Measurements from ENCODE around the gene HDGFL2. TPM values are rescaled to one million over a fixed set of nuclear protein-coding genes. Genes with fewer than 3 reads are reported as not detected.

Gene HDGFL2
- total and polyA plus RNA-seq, 4 donors: 23.5 to 91.2 (median 64.4) TPM

DNA sequence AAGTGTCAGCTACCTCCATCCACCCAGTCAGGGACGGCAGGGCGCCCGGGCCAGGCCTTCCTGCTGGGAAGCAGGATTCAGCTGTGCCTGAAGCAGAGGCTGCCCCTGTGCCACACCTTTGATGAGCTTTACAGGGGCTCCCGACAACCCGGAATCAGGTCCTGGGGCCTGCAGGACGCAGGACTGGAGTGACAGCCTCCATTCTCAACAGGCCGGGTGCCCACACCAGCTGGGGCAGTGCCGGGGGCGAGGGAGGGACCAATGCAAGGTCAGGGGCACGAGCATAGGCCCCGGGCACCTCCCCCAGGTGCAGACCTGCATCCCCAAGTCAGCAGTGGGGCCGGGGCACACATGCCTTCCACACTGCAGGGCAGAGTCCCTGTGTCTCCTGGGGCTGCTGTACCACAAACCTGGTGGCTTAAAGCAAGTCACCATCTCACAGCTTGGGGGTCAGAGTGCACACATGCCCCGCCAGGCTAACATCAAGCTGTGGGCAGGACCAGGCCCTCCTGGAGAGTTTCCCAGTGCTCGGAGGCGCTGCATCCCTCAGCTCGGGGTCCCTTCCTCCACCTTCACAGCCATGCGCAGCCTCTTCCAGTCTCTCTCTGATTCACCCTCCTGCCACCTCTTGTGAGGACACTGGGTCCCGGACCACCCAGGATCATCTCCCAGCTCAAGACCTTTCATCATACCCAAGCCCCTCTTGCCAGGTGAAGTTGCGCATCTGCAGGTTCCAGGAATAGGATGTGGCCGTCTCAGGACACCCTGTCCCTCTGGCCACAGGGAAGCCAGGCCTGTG, 27.9 kb upstream of the HDGFL2 start:
- Histone ChIP-seq H3K27ac (ENCODE audit: low read depth, low read length) (no peak overlapping the region), H3K36me3 (ENCODE audit: control insufficient read depth, insufficient read depth, low read length) (peaks cover 79% of the 10 kb centered on the region)

DNA sequence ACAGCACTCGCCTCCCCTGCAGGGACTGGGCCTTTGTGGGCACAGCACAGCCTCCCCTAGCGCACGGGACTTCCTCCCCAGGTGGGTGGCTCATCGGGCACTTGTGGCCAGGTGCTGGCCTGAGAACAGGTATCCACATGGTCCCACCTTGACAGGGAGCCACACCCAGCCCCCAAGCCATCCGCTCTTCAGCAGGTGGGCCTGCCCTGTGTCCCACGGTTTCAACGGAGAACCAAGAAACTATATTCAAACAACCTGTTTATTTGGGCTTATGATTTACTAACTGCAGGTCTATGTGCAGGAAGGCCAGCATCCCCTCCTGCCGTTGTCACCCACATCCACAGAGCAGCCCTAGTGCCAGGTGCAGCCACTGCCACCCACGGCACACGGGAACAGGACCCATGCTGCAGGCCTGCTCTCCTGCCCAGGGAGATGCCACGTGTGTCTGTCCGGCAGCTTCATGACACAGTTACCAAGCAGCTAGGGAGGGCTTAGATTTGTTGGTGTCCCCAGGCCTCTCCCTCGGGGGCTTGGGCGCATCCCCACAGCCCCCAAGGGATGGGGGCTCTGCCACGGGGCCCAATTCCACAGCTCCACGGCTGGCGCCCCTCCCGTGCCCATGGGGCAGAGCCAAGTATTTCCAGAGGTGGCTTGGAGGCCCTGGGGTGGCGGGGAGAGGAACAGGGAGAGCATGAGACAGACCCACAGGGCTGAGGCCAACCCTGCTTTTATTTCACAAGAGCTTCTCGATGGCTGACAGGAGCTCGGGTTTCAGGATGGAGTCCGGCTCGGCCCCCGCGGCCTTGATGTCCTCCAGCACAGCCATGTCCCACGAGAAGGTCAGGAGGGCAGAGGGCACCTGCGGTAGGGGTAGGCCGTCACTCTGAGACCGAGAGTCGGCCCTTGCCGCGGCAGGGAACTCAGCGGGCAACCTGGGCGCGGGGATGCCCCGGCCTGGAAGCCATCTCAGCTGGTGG, 27.0 kb upstream of the HDGFL2 start:
- WGBS (ENCODE audit: insufficient coverage): 86% methylated on average over 35 of the region's 36 CpGs

More for the DNA sequence above, 27.9 kb upstream of the HDGFL2 start:
- H3K4me3 ChIP-seq (ENCODE audit: low read depth, low read length): no peak overlapping the region
- peaks cover 13% of the 10 kb centered on the region for H3K4me1 ChIP-seq (ENCODE audit: control insufficient read depth, insufficient read depth, low read length)
- WGBS (ENCODE audit: insufficient coverage): 79% methylated on average over 20 of the region's 20 CpGs
- H3K27me3 ChIP-seq (ENCODE audit: control insufficient read depth, insufficient read depth, low read length): no peaks in the 10 kb centered on the region
- no peaks in the 10 kb centered on the region for H3K9me3 ChIP-seq (ENCODE audit: control insufficient read depth, insufficient read depth, low read length)
- DNase-seq (ENCODE audit: low read depth in 4 of 6, low spot score in 6 of 6): no peak

DNA sequence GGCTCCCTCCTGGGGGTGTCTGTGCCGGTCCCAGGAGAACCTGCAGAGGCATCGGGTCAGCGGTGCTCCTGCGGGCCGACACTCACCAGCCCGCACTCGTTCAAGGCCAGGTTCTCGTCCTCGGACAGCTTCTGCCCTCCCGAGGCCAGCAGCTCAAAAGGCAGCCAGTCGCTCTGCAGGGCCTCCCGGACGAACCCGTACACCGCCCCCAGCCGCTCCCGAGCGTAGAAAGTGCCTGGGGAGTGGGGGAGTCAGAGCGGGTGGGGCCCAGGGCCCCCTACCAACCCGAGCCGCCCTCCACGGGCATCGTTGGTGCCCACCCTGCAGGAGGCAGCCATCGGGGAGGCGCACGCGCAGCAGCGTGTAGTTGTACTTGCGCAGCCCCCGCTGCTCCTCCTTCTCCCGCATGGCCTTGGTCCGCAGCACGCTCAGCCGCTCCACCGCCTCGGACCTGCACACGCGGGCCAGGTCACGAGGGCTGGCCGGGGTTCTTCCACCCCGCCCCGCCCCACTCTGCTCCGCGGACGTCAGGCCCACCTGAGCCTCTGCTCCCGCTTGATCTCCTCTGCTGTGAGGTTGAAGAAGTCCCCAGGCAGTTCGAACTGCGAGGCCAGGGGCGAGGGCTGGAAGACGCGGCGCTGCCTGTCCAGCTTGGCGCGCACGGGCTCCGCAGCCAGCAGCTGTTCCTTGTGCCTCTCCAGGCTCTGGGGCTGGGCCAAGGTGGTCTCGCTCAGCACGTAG, 26.0 kb upstream of the HDGFL2 start:
- no peak for DNase-seq (ENCODE audit: low read depth in 4 of 6, low spot score in 6 of 6)
- no peak overlapping the region for H3K27ac ChIP-seq (ENCODE audit: low read depth, low read length)
- H3K4me1 ChIP-seq (ENCODE audit: control insufficient read depth, insufficient read depth, low read length): peaks cover 21% of the 10 kb centered on the region
- H3K9me3 ChIP-seq (ENCODE audit: control insufficient read depth, insufficient read depth, low read length): no peaks in the 10 kb centered on the region
- 87% methylated on average over 53 of the region's 58 CpGs for WGBS (ENCODE audit: insufficient coverage)
- H3K27me3 ChIP-seq (ENCODE audit: control insufficient read depth, insufficient read depth, low read length): no peaks in the 10 kb centered on the region
- peaks cover 90% of the 10 kb centered on the region for H3K36me3 ChIP-seq (ENCODE audit: control insufficient read depth, insufficient read depth, low read length)
- H3K4me3 ChIP-seq (ENCODE audit: low read depth, low read length): no peak overlapping the region

More for the DNA sequence above, 27.0 kb upstream of the HDGFL2 start:
- peaks cover 21% of the 10 kb centered on the region for H3K4me1 ChIP-seq (ENCODE audit: control insufficient read depth, insufficient read depth, low read length)
- no peaks in the 10 kb centered on the region for H3K9me3 ChIP-seq (ENCODE audit: control insufficient read depth, insufficient read depth, low read length)
- DNase-seq (ENCODE audit: low read depth in 4 of 6, low spot score in 6 of 6): no peak
- no peak overlapping the region for H3K27ac ChIP-seq (ENCODE audit: low read depth, low read length)
- no peaks in the 10 kb centered on the region for H3K27me3 ChIP-seq (ENCODE audit: control insufficient read depth, insufficient read depth, low read length)
- no peak overlapping the region for H3K4me3 ChIP-seq (ENCODE audit: low read depth, low read length)
- peaks cover 88% of the 10 kb centered on the region for H3K36me3 ChIP-seq (ENCODE audit: control insufficient read depth, insufficient read depth, low read length)

DNA sequence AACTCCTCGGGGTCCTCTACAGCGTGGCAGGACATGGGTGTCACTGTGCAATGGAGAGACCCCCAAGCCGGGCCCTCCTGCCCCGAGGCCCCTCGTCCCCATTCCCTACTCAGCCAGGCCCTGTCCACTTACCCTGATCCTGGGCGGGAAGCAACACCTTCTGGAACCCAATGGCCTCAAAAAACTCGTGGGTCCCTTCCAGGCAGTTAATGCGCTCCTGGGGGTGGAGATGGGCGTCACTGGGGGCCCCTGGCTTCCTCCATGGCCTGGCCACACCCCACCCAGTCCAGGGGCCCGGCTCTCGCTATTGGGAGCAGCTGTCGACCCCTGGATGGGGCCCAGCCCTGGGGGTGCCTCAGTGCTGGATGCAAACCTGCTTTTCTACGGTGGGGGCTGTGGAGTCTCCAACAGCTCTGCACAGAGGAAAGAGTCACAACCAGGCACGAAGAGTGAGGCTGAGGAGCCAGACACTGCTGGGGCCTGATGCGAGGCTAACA, 25.3 kb upstream of the HDGFL2 start:
- peaks cover 21% of the 10 kb centered on the region for H3K4me1 ChIP-seq (ENCODE audit: control insufficient read depth, insufficient read depth, low read length)

DNA sequence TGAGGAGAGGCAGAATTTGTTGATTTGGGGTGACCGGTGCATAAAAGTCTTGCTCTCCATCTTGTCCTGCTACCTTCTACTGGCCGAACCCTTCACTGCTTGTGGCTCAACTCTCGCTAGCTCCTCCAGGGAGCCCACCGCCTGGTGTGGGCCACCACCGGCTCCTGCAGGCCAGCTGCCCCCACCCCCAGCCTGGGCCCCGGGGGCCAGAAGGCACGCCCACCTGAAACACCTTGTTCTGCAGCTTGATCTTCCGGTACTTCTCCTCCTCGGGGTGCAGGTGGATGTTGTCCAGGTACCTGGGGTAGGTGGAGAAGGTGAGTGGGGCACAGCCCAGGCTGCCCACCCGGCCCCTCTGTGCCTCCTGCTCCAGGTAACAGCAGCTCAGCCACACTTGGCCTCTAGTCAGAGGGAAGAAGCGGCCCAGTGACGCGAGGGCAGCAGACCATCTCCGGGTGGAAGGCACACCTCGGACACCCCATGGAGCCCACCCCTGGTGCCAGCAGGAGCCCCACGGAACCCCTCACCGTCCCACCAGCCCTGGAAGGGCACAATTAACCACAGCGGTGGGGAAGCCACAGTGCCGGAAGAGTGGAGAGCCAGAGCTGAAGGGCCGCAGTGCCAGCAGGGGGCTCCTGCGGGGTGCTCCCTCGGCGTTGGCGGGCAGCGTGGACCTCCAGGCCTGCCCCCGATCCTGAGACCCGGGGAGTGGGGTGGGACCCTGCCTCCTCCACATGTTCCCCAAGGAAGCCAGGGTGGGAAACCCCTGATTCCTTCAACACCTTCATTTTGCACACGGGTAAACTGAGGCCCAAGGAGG, 24.6 kb upstream of the HDGFL2 start:
- H3K9me3 ChIP-seq (ENCODE audit: control insufficient read depth, insufficient read depth, low read length): no peaks in the 10 kb centered on the region
- no peak overlapping the region for H3K4me3 ChIP-seq (ENCODE audit: low read depth, low read length)
- H3K4me1 ChIP-seq (ENCODE audit: control insufficient read depth, insufficient read depth, low read length): peaks cover 18% of the 10 kb centered on the region
- H3K27ac ChIP-seq (ENCODE audit: low read depth, low read length): no peak overlapping the region
- 93% methylated on average over 25 of the region's 28 CpGs for WGBS (ENCODE audit: insufficient coverage)
- peaks cover 96% of the 10 kb centered on the region for H3K36me3 ChIP-seq (ENCODE audit: control insufficient read depth, insufficient read depth, low read length)
- no peak for DNase-seq (ENCODE audit: low read depth in 4 of 6, low spot score in 6 of 6)
- H3K27me3 ChIP-seq (ENCODE audit: control insufficient read depth, insufficient read depth, low read length): no peaks in the 10 kb centered on the region

More for the DNA sequence above, 25.3 kb upstream of the HDGFL2 start:
- no peak overlapping the region for H3K27ac ChIP-seq (ENCODE audit: low read depth, low read length)
- no peaks in the 10 kb centered on the region for H3K9me3 ChIP-seq (ENCODE audit: control insufficient read depth, insufficient read depth, low read length)
- no peak for DNase-seq (ENCODE audit: low read depth in 4 of 6, low spot score in 6 of 6)
- no peaks in the 10 kb centered on the region for H3K27me3 ChIP-seq (ENCODE audit: control insufficient read depth, insufficient read depth, low read length)
- peaks cover 95% of the 10 kb centered on the region for H3K36me3 ChIP-seq (ENCODE audit: control insufficient read depth, insufficient read depth, low read length)
- H3K4me3 ChIP-seq (ENCODE audit: low read depth, low read length): no peak overlapping the region
- WGBS (ENCODE audit: insufficient coverage): 86% methylated on average over 13 of the region's 15 CpGs

DNA sequence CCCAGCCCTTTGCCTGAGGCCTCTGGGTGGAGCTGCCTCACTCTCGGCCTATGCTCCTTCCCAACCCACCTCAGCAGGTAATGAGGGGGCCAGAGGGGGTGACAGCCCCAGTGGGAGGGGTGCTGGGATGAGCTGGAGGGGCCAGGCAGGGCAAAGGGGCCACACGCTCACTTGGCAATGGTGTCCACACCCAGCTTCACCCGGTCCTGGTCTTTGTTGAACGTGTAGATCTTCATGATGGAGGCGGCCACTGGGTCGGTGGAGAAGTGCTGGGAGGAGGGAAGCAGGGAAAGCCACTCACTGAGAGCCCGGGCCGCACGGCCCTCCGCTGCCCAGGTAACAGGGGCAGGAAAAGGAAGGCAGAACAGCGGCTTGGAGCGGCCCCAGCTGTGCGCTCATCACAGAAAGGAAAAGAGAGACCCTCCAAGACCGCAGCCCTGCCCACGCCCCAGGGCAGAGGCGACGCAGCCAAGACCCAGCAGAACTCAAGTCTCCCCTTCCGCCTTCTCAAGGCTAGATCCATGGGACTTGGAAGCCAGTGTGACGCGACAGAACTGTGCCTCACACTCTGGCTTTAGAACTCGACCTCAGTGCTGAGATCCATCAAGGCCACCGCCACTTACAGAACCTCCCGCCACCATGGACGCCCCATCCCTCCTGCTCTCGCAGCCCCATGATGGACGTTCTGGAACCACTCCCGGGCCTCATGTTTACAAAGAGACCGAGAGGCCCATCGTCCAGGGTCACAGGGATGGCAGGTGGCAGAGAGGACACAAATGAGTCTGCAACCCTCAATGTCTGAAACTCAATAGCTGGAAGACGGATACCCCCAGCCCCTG, 23.7 kb upstream of the HDGFL2 start:
- Histone ChIP-seq H3K9me3 (ENCODE audit: control insufficient read depth, insufficient read depth, low read length) (no peaks in the 10 kb centered on the region), H3K36me3 (ENCODE audit: control insufficient read depth, insufficient read depth, low read length) (peaks cover 97% of the 10 kb centered on the region), H3K27ac (ENCODE audit: low read depth, low read length) (no peak overlapping the region), H3K4me1 (ENCODE audit: control insufficient read depth, insufficient read depth, low read length) (peaks cover 16% of the 10 kb centered on the region), H3K4me3 (ENCODE audit: low read depth, low read length) (no peak overlapping the region), H3K27me3 (ENCODE audit: control insufficient read depth, insufficient read depth, low read length) (no peaks in the 10 kb centered on the region)
- WGBS (ENCODE audit: insufficient coverage): 87% methylated on average over 27 of the region's 30 CpGs
- DNase-seq (ENCODE audit: low read depth in 4 of 6, low spot score in 6 of 6): no peak

DNA sequence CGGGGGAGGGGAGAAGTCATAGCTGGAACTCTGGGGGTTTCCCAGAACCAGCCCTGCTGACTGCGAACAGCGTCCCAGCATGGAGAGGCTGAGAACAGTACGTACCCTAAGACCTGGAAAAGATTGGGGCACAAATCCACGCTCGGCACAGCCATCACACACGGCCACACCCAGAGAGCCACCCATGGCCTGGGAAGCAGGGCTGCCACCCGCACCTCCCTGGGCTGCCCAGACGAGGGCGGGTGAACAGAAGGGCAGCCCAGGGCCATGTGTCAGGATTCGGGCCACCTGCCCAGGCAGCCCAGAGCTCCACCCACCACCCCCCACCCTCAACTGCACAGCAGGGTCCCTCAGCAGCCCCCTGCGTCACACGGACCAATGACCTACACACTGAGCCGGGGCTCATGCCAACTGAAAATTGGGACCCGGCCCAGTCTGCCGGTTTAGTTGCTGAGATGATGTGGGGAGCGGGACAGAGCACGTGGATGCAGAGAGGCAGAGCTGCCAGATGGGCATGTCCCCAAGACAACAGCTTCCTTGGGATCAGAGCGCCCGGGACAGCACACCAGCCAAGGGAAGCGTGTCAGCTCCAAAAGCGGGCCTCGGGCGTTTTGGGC, 23.0 kb upstream of the HDGFL2 start:
- WGBS (ENCODE audit: insufficient coverage): 62% methylated on average over 23 of the region's 24 CpGs
- Histone ChIP-seq H3K4me1 (ENCODE audit: control insufficient read depth, insufficient read depth, low read length) (peaks cover 16% of the 10 kb centered on the region), H3K36me3 (ENCODE audit: control insufficient read depth, insufficient read depth, low read length) (peaks cover 97% of the 10 kb centered on the region), H3K9me3 (ENCODE audit: control insufficient read depth, insufficient read depth, low read length) (no peaks in the 10 kb centered on the region), H3K4me3 (ENCODE audit: low read depth, low read length) (no peak overlapping the region), H3K27ac (ENCODE audit: low read depth, low read length) (no peak overlapping the region), H3K27me3 (ENCODE audit: control insufficient read depth, insufficient read depth, low read length) (no peaks in the 10 kb centered on the region)
- peak in 3 of 6 donors; percentile 19 to 93 (median 74) for DNase-seq (ENCODE audit: low read depth in 4 of 6, low spot score in 6 of 6)

DNA sequence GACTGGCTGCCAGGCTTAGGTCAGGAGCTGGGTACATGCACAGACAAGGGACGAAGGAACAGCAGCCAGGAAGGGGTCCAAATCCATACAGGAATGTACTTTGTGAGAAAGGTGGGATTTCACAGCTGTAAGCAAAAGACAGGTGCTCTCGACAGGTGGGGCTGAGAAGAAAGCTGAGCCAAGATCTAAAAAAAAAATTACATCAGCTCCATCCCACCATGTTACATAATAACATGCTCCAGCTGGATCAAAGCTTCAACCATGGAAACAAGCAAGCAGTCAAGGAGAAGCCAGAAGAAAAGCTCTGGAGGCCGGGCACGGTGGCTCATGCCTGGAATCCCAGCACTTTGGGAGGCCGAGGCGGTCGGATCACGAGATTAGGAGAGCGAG, 22.5 kb upstream of the HDGFL2 start:
- Histone ChIP-seq H3K4me1 (ENCODE audit: control insufficient read depth, insufficient read depth, low read length) (peaks cover 16% of the 10 kb centered on the region), H3K9me3 (ENCODE audit: control insufficient read depth, insufficient read depth, low read length) (no peaks in the 10 kb centered on the region), H3K27ac (ENCODE audit: low read depth, low read length) (no peak overlapping the region), H3K4me3 (ENCODE audit: low read depth, low read length) (no peak overlapping the region), H3K27me3 (ENCODE audit: control insufficient read depth, insufficient read depth, low read length) (no peaks in the 10 kb centered on the region), H3K36me3 (ENCODE audit: control insufficient read depth, insufficient read depth, low read length) (peaks cover 97% of the 10 kb centered on the region)
- 87% methylated on average over 9 of the region's 9 CpGs for WGBS (ENCODE audit: insufficient coverage)
- no peak for DNase-seq (ENCODE audit: low read depth in 4 of 6, low spot score in 6 of 6)

Data from spinal cord (tissue), 10 donors.